GM23248 (cell line): ENCODE results near the gene SNX15.

Experiments
- EZH2 ChIP-seq: fragments of 200-600 bp; sonication (generic); IDR thresholded peaks from 2 replicates; pipeline ENCODE4 v1.6.1; 2018; ENCODE audit warnings: antibody characterized with exemption, mild to moderate bottlenecking; ENCODE audit not compliant: insufficient read depth, poor library complexity, severe bottlenecking
- EZH2phosphoT487 ChIP-seq: fragments of 200-600 bp; sonication (generic); IDR thresholded peaks from 2 replicates; pipeline ENCODE4 v1.6.1; 2018; ENCODE audit warnings: antibody characterized with exemption, moderate library complexity, mild to moderate bottlenecking, low read depth; ENCODE audit not compliant: insufficient read depth

GRCh38 chr11:64998690-64999431 is 28.4 kb upstream of the SNX15 start:
- TF ChIP-seq EZH2: no peak
- no peak for TF ChIP-seq EZH2phosphoT487
